Activated CD4-positive, alpha-beta T cell treated with anti-CD3 and anti-CD28 coated beads for 1 hour (primary cell): Measurements from ENCODE around the gene FZR1.
A peak's percentile ranks its signal among the peaks of the same experiment; 100 is the strongest.
"Not testable (repeated sequence)": the region's sequence is repeated elsewhere in the genome, so short reads cannot be mapped to it uniquely, and the experiment has no call there.

Experiments
- DNase-seq: peaks from one replicate; pipeline ENCODE4 v3.0.0-alpha.2; 2020

The FZR1 gene

GRCh38 chr19:3497757-3498520, 8.2 kb upstream of the FZR1 start:
- DNase-seq, result no peak

- no peak for DNase-seq
These were observed 6.2 kb upstream of the FZR1 start for GRCh38 chr19:3499738-3500428.

- peak; percentile 92 for DNase-seq
These were observed 5.5 kb upstream of the FZR1 start, which contains the start of gene DOHH for GRCh38 chr19:3500429-3501101. DOHH (minus strand) TSS chr19:3500674; CDS start chr19:3496814, 3,860 bp downstream.

- no peak for DNase-seq
These were observed 4.3 kb upstream of the FZR1 start for GRCh38 chr19:3501780-3502179.

DNA sequence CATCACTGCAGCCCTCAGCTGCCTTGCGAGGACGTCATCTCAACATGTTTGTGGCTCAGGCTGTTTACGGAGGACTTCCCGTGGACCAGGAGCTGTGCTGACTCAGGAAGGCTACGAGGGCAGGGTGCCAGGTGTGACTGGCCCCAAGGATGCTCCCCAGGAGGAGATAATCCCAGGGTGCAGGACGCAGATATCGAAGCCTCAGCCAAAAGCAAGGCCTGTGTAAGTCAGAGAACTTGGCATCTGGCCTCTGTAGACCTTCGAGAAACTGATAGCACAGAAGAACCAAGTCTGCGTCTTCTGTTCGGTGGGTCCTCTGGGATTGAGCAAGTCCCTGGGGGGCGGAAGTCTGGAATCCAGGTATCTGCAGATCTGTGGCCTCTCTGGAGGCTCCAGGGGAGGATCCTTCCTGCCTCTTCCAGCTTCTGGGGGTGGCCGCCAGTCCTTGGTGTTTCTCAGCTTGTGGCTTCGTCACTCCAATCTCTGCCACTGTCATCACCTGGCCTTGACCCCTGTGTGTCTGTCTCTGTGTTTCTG, 3.0 kb upstream of the FZR1 start:
- no peak for DNase-seq

DNA sequence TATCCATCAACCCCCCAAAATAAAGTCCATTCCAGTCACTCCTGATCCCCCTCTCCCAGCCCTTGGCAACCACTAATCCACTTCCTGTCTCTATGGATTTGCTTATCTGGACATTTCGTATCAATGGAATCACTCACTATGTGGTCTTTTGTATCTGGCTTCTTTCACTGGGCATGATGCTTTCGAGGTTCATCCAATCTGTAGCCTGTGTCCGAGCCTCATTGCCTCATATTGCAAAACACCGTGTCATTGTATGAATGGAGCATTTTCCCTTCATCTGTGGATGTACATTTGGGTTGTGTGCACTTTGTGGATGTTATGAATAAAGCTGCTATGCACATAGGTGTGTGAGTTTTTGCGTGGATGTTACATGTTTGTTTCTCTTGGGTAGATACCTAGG, 1.4 kb upstream of the FZR1 start:
- DNase-seq, result no peak

- DNase-seq, result no peak
These were observed 551 bp downstream of the FZR1 start for GRCh38 chr19:3506384-3507340.

DNA sequence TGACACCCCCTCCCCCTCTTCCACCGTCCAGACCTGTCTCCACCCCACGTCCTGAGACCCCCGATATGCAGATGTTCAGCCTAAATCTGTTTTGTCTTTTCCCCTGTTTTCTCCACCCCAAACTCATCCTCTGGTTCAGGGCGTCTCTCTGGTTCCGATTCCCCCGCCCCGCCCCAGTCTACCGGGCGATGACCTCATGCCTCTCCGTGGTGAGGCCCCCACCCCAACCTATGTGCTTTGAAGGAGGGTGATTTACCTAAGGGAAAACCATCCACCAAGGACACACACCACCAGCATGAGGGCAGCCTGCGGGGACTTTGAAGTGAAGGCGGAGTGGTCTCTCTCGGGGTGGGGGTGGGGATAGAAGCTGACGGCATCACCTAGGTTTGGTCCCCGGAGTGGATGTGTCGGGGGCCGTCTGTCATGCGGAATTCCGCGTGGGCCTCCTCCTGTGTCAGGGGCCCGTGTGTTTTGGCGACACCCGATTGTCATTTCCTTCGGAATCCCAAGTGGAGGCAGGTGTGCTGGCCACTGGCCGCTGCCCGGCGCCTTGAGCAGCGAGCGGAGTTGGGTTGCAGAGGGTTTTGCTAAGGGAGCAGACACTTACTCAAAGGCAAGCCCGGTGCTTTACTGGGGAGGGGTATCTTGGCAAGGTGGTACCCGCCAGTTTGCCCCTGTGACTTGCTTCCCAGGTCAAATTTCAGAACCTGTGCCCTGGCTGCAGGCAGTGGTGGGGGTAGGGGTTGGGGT, 1.4 kb downstream of the FZR1 start:
- no peak for DNase-seq

DNA sequence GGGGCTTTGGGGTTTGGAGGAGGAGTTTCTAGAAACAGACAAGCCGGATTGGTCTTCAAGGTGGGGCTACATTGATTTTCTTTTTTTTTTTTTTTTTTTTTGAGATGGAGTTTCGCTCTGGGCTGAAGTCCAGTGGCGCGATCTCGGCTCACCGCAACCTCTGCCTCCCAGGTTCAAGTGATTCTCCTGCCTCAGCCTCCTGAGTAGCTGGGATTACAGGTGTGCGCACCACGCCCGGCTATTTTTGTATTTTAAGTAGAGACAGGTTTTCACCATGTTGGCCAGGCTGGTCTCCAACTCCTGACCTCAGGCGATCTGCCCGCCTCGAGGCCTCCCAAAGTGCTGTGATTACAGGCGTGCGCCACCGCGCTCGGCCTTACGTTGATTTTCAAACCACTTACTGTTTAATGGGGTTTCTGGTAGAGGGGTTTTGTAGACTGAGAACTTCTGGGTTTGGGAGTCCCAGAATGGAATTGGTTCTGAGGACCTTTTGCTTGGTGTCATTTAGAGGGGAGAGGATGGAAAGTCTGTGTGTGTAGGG, 2.1 kb downstream of the FZR1 start:
- DNase-seq, result not testable (repeated sequence)

DNA sequence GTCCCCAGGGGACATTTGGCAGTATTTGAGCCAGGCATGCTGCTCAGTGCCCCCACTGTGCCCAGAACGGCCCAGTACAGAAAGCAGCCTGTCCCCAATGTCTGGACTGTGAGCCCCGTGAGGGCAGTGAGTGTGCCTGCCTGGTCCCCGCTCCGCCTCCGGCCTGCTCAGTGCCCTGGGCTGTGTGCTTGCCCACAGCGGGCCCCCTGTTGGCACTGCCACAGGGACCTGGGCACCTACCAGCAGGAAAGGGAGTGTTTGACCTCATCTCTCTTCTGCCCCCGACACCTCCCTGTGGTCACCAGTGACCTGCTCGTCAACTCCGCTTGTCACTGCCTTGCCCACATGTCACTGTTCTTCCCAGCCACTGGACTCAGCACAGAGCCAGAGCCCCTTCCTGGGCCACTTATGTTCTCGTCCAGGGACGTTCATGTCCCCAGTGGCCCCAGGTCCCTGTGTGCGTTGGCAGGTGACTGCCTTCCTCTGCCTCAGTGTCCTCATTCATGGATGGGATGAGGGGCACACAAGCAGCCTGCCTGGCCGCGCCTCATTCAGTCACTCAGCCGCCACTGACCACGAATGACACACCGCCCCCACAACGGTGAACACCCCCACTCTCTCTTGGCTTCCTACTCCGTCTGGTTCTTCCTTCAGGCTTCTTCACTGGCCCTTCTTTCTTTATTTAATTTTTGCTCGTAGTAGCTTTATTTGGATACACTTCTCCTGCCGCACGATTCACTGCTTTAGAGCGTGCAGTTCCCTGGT, 2.8 kb downstream of the FZR1 start:
- DNase-seq, result no peak

DNA sequence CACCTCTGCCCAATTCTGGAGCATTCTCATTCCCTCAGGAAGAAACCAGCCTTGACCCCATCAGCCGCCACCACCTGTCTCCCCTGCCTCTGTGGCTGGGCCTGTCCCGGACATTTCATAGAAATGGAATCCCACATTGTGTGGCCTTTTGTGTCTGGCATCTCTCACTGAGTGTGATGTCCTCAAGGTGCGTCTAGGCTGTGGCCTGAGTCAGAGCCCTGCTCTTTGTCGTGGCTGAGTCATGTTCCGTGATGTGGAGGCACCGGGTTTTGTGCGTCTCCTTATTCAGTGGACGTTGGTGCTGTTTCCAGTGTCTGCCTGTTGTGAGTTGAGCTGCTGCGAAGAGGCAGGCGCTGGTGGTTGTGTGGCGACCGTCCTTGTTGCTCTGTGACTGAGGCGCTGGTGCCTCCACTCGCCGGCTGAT, 3.5 kb downstream of the FZR1 start:
- no peak for DNase-seq

GRCh38 chr19:3510727-3511126, 4.6 kb downstream of the FZR1 start:
- DNase-seq, result no peak

DNA sequence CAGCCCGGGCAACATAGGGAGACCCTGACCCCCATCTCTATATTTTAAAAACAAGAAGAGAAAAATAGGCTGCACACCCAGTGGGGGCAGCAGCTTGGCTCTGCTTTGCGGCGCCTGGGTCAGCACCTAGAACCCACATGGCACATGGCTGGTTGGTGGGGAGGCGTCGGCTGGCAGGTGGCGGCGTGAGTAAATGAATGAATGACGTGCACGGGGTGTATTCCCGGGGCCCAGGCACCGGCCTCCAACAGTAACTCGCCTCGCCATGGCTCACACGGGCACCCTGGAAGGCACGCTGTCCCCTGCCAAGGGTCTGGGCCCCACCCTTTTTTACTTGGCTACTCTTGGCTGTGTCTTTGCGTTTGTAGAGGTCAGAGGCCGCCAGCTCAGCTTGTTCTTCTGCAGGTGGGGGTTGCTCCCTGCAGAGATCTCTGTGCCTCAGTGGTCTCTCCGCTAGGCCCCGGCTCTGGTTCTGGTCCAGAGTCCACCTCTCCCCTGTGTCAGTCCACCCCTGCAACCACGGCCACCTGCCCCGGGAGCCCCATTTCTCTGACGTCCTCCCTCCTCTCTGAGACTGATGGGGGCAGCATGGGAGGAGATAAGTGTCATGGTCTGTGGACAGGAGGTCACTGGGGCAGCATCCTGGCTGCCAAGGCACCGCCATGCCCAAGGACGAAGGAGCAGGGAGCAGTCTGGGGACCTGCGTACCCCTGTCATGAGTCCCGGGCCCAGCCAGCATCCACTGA, 5.6 kb downstream of the FZR1 start:
- DNase-seq, result no peak

DNA sequence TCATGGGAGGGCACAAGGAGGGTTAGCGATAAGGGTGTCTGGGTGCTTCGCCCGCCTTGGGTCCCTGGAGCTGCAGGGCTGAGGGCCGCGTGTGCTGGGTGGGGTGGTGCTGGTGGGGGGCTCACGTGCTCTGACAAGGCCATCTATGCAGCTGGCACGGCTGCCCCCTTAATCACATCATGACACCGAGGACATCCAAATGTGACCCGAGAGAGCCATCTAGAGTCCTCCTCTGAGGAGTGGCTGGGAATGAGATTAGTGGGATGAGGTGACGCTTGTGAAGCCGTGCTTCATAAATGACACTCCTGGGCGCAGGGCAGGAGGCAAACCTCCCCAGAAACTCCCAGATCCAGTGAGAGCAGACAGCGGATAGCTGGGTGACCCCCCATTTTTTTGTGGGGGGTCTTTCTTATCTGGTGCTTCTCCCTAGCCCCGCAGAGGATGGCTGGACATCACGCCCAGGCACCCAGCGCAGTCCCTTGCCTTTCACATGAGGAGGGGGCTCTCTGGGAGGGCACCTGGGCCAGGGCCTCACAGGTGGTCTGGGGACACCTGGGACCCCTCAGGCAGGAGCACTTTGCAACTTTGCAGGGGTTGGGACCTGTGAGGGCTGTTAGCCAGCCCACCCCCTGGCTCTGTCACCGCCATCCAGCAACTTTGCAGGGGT, 6.6 kb downstream of the FZR1 start:
- no peak for DNase-seq

DNA sequence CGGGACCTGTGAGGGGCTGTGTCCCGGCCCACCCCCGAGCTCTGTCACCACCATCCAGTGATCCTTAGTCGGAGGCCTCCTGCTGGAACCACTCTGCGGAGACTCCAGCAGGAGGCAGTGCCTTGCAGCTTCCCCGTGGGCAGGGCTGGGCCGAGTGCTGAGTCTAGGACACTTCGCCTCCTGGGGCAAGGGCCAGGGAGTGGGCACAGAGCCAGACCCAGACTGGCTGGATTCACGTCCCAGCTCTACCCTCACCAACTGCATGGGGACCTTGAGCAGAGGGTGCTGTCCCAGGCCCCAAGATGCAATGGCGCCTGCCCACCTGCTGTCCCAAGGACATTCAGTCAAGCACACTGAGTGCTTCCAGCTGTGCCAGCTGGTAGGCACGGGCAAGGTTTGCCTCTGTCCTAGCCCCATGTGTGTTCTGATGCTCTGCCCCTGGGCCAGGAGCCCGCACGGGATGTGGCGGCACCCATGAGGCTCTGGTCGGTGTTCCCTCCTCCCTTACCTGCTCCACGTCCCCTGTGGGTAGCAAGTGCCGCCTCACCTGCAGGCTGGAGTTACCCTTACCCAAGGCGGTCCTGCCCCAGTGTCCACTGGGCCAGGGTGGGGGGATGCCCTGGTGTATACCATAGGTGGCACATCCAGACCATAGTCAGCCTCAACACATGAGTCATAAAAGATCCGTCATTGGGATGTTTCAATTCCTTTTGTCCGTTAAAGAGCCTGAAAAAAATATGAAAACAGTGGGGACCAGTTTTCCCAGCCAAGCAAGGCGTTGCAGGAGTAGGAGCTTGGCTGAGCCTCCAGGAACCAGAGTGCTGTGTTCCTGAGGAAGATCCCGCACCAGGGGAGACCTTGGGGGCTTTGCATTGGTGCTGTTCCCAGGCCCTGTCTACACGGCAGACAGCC, 7.4 kb downstream of the FZR1 start:
- no peak for DNase-seq

- no peak for DNase-seq
These were observed 8.8 kb downstream of the FZR1 start for GRCh38 chr19:3514930-3515329.

DNA sequence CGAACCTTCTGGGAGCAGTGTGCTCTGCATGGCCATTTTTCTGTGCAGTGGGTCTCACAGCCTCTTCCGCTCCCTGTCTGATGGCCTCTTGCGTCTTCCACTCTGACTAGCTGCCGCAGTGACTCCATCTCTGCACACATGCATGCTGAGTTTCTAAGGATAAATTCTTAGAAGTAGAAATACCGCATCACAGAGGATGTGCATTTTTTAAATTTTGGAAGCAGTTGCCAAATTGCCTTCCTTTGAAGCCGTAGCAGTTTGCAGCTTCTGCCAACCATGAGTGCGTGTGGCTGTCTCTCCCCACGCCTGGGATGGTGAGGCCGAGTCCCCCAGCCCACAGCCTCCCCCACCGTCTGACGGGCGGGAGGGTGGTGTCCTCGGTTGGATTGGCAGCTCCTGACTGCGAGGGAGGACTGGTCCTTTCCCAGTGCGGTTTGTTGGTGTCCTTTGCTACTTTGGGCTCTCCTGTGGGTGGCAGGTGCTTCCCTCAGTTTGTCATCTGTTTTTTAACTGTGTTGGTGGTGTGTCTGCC, 9.8 kb downstream of the FZR1 start:
- DNase-seq, result no peak
